ENCODE data around the gene PIEZO2. TPM values are rescaled to one million over a fixed set of nuclear protein-coding genes. Genes with fewer than 3 reads are reported as not detected.

The PIEZO2 gene
- polyA plus RNA-seq, 1 experiment = 4.6 TPM

GRCh38 chr18:11020877-11021414, 128.4 kb downstream of the PIEZO2 start:
- TF ChIP-seq CTCF (IDR thresholded peaks at IDR 0.05; ENCODE audit: insufficient read depth, low read depth, low read length) = no peak
- no peak for DNase-seq (ENCODE audit: low read depth)
- H3K4me3 ChIP-seq (ENCODE audit: low read depth, low read length) = no peak overlapping the region
- no peaks in the 10 kb centered on the region for H3K36me3 ChIP-seq (ENCODE audit: control insufficient read depth, insufficient read depth, low read length)
- no peaks in the 10 kb centered on the region for H3K27me3 ChIP-seq (ENCODE audit: control insufficient read depth, insufficient read depth, low read length)
- POLR2A ChIA-PET = no interaction called here
- CTCF ChIA-PET = interaction anchor here (1.9 kb wide), 1 partner anchor 20 kb away, joined by 8 read pairs; no protein-coding TSS in a partner anchor

DNA sequence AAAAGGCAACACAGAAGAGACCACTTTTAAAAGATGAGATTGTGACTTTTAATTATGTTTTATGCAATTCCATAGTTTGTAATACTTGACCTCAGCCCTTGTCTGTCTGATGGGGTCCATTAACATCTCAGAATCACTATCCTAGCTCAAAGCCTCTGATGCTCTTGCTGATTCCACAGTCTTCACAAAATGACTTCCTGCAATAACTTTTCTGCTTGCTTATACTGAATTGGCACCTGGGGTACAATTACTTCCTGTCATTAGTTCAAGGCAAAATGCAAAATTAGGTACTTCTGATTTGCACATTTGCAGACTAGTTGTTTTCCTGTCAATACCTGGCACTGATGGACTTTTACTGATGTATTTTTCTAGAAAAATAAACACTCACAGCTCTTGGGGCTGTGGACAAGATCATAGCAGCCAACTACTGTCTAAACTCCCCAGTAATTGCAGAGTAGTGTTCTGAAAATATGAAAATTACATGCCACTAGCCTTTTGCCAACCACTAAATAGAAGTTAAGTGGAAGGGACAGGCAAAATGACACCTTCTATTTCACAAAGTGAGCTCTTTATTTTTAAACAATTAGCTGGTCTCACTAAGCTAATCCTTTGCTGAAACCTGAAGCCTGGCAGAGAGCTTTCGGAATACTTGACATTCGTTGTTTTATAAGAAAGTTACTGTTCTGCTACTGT, 129.1 kb downstream of the PIEZO2 start:
- CTCF ChIA-PET = interaction anchor here (0.6 to 1.9 kb wide), 2 partner anchors 9 to 21 kb away, joined by 3 to 8 read pairs; no protein-coding TSS in a partner anchor
- H3K36me3 ChIP-seq (ENCODE audit: control insufficient read depth, insufficient read depth, low read length) = no peaks in the 10 kb centered on the region
- DNase-seq (ENCODE audit: low read depth) = no peak
- TF ChIP-seq CTCF (IDR thresholded peaks at IDR 0.05; ENCODE audit: insufficient read depth, low read depth, low read length) = no peak
- no peak overlapping the region for H3K4me3 ChIP-seq (ENCODE audit: low read depth, low read length)
- no peaks in the 10 kb centered on the region for H3K27me3 ChIP-seq (ENCODE audit: control insufficient read depth, insufficient read depth, low read length)
- POLR2A ChIA-PET = no interaction called here

- no peaks in the 10 kb centered on the region for H3K36me3 ChIP-seq (ENCODE audit: control insufficient read depth, insufficient read depth, low read length)
- CTCF ChIA-PET = interaction anchor here (0.6 to 1.9 kb wide), 2 partner anchors 9 to 22 kb away, joined by 3 to 8 read pairs; no protein-coding TSS in a partner anchor
- no peaks in the 10 kb centered on the region for H3K27me3 ChIP-seq (ENCODE audit: control insufficient read depth, insufficient read depth, low read length)
- no peak for DNase-seq (ENCODE audit: low read depth)
- no peak for TF ChIP-seq CTCF (IDR thresholded peaks at IDR 0.05; ENCODE audit: insufficient read depth, low read depth, low read length)
- POLR2A ChIA-PET = no interaction called here
- H3K4me3 ChIP-seq (ENCODE audit: low read depth, low read length) = no peak overlapping the region
Measured at GRCh38 chr18:11019295-11020105, 129.9 kb downstream of the PIEZO2 start.

DNA sequence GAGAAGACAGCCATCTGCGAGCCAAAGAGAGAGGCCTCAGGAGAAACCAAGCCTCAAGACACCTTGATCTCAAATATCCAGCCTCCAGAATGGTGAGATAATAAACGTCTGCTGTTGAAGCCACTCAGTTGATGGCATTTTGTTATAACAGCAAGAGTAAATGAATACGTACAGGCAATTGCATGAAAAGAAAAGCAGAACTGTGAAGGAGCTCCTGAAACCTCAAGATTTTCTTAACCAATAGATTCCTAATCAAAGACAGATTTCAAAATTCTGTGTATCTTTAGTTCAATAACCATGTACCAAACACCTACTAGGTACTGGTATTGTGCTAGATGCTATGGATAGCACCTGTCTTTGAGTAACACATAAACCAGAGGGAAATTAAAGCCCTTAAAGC, 139.5 kb downstream of the PIEZO2 start:
- CTCF ChIA-PET = interaction anchor here (1.0 kb wide), 1 partner anchor 31 kb away, joined by 3 read pairs; no protein-coding TSS in a partner anchor
- Histone ChIP-seq H3K4me3 (ENCODE audit: low read depth, low read length) (no peak overlapping the region), H3K36me3 (ENCODE audit: control insufficient read depth, insufficient read depth, low read length) (no peaks in the 10 kb centered on the region), H3K27me3 (ENCODE audit: control insufficient read depth, insufficient read depth, low read length) (no peaks in the 10 kb centered on the region)
- POLR2A ChIA-PET = no interaction called here
- no peak for TF ChIP-seq CTCF (IDR thresholded peaks at IDR 0.05; ENCODE audit: insufficient read depth, low read depth, low read length)
- no peak for DNase-seq (ENCODE audit: low read depth)

GRCh38 chr18:11009147-11009546, 140.2 kb downstream of the PIEZO2 start:
- H3K36me3 ChIP-seq (ENCODE audit: control insufficient read depth, insufficient read depth, low read length) = no peaks in the 10 kb centered on the region
- no peaks in the 10 kb centered on the region for H3K27me3 ChIP-seq (ENCODE audit: control insufficient read depth, insufficient read depth, low read length)
- TF ChIP-seq CTCF (IDR thresholded peaks at IDR 0.05; ENCODE audit: insufficient read depth, low read depth, low read length) = no peak
- H3K4me3 ChIP-seq (ENCODE audit: low read depth, low read length) = no peak overlapping the region
- CTCF ChIA-PET = interaction anchor here (1.3 kb wide), 1 partner anchor 31 kb away, joined by 3 read pairs; no protein-coding TSS in a partner anchor
- DNase-seq (ENCODE audit: low read depth) = no peak
- POLR2A ChIA-PET = no interaction called here

Data from BJ (cell line).